H1 (cell line): ENCODE results near the gene SLC6A12.

Experiments used
- TF ChIP-seq, protein P1 (sequence below), 3 experiments: IDR thresholded peaks; 1 replicate in 2 of 3; 2 replicates in 1 of 3; pipeline versions ENCODE4 v1.5.1 to v1.6.1; 2011; ENCODE audit warnings: low read length in 3 of 3, mild to moderate bottlenecking in 3 of 3, inconsistent platforms in 2 of 3, low read depth in 1 of 3, moderate library complexity in 1 of 3; ENCODE audit not compliant: insufficient read depth in 1 of 3; ENCODE audit errors: control extremely low read depth in 1 of 3
- TF ChIP-seq, protein P2 (sequence below): IDR thresholded peaks from 2 replicates; pipeline ENCODE4 v1.6.1; 2012; ENCODE audit warnings: low read length, inconsistent platforms

GRCh38 chr12:145369-145960 lies 68.5 kb downstream of the SLC6A12 start:
- TF ChIP-seq, protein P1, sequence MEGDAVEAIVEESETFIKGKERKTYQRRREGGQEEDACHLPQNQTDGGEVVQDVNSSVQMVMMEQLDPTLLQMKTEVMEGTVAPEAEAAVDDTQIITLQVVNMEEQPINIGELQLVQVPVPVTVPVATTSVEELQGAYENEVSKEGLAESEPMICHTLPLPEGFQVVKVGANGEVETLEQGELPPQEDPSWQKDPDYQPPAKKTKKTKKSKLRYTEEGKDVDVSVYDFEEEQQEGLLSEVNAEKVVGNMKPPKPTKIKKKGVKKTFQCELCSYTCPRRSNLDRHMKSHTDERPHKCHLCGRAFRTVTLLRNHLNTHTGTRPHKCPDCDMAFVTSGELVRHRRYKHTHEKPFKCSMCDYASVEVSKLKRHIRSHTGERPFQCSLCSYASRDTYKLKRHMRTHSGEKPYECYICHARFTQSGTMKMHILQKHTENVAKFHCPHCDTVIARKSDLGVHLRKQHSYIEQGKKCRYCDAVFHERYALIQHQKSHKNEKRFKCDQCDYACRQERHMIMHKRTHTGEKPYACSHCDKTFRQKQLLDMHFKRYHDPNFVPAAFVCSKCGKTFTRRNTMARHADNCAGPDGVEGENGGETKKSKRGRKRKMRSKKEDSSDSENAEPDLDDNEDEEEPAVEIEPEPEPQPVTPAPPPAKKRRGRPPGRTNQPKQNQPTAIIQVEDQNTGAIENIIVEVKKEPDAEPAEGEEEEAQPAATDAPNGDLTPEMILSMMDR (IDR thresholded peaks at IDR 0.05; ENCODE audit: control extremely low read depth in 1 of 3, insufficient read depth in 1 of 3, low read depth in 1 of 3, low read length in 3 of 3): no peak
- TF ChIP-seq, protein P2, sequence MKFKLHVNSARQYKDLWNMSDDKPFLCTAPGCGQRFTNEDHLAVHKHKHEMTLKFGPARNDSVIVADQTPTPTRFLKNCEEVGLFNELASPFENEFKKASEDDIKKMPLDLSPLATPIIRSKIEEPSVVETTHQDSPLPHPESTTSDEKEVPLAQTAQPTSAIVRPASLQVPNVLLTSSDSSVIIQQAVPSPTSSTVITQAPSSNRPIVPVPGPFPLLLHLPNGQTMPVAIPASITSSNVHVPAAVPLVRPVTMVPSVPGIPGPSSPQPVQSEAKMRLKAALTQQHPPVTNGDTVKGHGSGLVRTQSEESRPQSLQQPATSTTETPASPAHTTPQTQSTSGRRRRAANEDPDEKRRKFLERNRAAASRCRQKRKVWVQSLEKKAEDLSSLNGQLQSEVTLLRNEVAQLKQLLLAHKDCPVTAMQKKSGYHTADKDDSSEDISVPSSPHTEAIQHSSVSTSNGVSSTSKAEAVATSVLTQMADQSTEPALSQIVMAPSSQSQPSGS: no peak
